ENCODE data around the gene GLB1L2. TPM values are rescaled to one million over a fixed set of nuclear protein-coding genes. Genes with fewer than 3 reads are reported as not detected.

The GLB1L2 gene
- total RNA-seq, 2 donors from 2014 or later: 45.6 to 60.0 TPM

- H3K4me3 ChIP-seq: no peak overlapping the region
- H3K27me3 ChIP-seq (replicated peaks; ENCODE audit: insufficient read depth): no peaks in the 10 kb centered on the region
- DNase-seq (ENCODE audit: low spot score): no peak
- no peak for TF ChIP-seq POLR2A (IDR thresholded peaks at IDR 0.05)
- no peak for TF ChIP-seq CTCF (IDR thresholded peaks at IDR 0.05)
- TF ChIP-seq POLR2AphosphoS5 (IDR thresholded peaks at IDR 0.05): no peak
- no peaks in the 10 kb centered on the region for H3K4me1 ChIP-seq (replicated peaks)
- H3K9me3 ChIP-seq: no peaks in the 10 kb centered on the region
- H3K36me3 ChIP-seq: no peaks in the 10 kb centered on the region
- WGBS: 89% methylated on average over 30 of the region's 30 CpGs
- no peak overlapping the region for H3K27ac ChIP-seq
- intact Hi-C loops (cut with DNase I): no loop called here
Measured at GRCh38 chr11:134404575-134405341, 73.0 kb downstream of the GLB1L2 start.

- no peak for DNase-seq (ENCODE audit: low spot score)
- H3K27me3 ChIP-seq (replicated peaks; ENCODE audit: insufficient read depth): no peaks in the 10 kb centered on the region
- no peak for TF ChIP-seq POLR2AphosphoS5 (IDR thresholded peaks at IDR 0.05)
- no peak for TF ChIP-seq CTCF (IDR thresholded peaks at IDR 0.05)
- TF ChIP-seq POLR2A (IDR thresholded peaks at IDR 0.05): no peak
- no peak overlapping the region for H3K4me3 ChIP-seq
- intact Hi-C loops (cut with DNase I): no loop called here
- WGBS: 72% methylated on average over 8 of the region's 8 CpGs
- no peaks in the 10 kb centered on the region for H3K4me1 ChIP-seq (replicated peaks)
- no peaks in the 10 kb centered on the region for H3K36me3 ChIP-seq
- H3K27ac ChIP-seq: no peak overlapping the region
- H3K9me3 ChIP-seq: no peaks in the 10 kb centered on the region
Measured at GRCh38 chr11:134405436-134405835, 73.6 kb downstream of the GLB1L2 start.

- TF ChIP-seq CTCF (IDR thresholded peaks at IDR 0.05) (no peak), POLR2AphosphoS5 (IDR thresholded peaks at IDR 0.05) (no peak), POLR2A (IDR thresholded peaks at IDR 0.05) (no peak)
- intact Hi-C loops (cut with DNase I): no loop called here
- no peaks in the 10 kb centered on the region for H3K9me3 ChIP-seq
- no peak for DNase-seq (ENCODE audit: low spot score)
- H3K27me3 ChIP-seq (replicated peaks; ENCODE audit: insufficient read depth): peaks cover 3% of the 10 kb centered on the region
- H3K27ac ChIP-seq: no peak overlapping the region
- 84% methylated on average over 5 of the region's 9 CpGs for WGBS
- H3K4me1 ChIP-seq (replicated peaks): no peaks in the 10 kb centered on the region
- H3K36me3 ChIP-seq: no peaks in the 10 kb centered on the region
- H3K4me3 ChIP-seq: no peak overlapping the region
Measured at GRCh38 chr11:134405841-134406240, 74.1 kb downstream of the GLB1L2 start.

GRCh38 chr11:134406264-134407185 is 74.7 kb downstream of the GLB1L2 start:
- TF ChIP-seq POLR2A (IDR thresholded peaks at IDR 0.05) (no peak), CTCF (IDR thresholded peaks at IDR 0.05) (no peak), POLR2AphosphoS5 (IDR thresholded peaks at IDR 0.05) (no peak)
- Histone ChIP-seq H3K4me1 (replicated peaks) (no peaks in the 10 kb centered on the region), H3K27ac (no peak overlapping the region), H3K27me3 (replicated peaks; ENCODE audit: insufficient read depth) (peaks cover 4% of the 10 kb centered on the region), H3K4me3 (no peak overlapping the region), H3K9me3 (no peaks in the 10 kb centered on the region), H3K36me3 (no peaks in the 10 kb centered on the region)
- 84% methylated on average over 11 of the region's 11 CpGs for WGBS
- intact Hi-C loops (cut with DNase I): no loop called here
- no peak for DNase-seq (ENCODE audit: low spot score)

Measured in prostate gland (tissue), 2 donors.